AG08395 (cell line): ENCODE results near the gene NAPG.
"Not testable (repeated sequence)": the region's sequence is repeated elsewhere in the genome, so short reads cannot be mapped to it uniquely, and the experiment has no call there.

Source experiments
- DNase-seq: peaks from one replicate; pipeline ENCODE4 v3.0.0; 2012; ENCODE audit warnings: mixed read lengths, low spot score

The NAPG gene

DNA sequence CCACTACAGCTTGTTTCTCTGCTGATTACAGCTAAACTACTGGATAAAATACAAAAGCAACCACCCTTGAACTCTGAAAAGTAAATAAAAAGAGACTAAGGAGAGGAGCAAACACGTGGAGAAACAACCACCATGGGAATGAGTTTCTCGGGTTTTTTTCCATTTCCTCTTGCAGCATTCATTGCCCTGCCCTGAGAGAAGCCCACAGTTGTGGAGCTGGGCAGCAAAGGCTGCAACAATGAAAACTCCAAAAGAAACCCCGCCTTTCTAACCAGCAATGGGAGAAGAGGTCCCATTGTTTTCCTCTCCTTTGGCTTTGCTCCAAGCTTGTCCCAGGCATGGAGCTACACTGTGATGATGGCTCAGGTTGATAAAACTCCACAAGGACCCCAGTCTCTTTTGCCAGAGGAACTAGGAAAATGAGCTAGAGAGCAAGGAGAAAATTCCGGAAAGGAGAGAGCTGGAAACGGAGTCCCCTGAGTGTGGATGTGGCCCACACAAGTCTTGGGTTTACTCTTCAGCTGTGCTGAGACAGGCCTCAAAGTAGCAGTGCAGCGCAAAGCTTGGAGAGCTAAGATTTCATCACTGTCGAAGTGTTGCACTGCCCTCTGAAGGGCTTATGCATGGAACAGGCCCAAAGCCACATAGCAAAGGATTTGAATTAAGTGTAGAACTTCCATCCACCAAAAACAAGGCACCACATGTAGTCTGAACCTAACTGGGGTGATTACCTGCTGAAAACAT, 20.9 kb downstream of the NAPG start:
- DNase-seq = no peak

DNA sequence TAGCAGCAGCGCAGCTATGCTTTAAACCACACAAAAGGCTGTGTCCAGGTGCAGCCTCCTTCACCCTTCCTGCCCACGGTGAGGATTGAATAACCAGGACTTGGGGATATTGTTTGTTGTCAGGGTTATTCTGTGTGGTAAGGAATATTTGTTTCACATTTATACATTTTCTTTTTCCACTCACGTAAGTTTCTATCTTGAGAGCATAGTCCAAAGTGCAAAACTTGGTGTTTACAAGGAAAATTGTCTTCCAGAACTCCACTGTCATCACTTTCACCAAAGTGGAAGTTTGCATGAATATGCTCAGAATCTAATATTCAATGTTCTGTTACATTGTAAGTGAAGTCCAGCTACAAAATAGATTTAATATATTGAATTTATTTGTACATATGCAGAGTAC, 26.4 kb downstream of the NAPG start:
- DNase-seq = no peak

DNA sequence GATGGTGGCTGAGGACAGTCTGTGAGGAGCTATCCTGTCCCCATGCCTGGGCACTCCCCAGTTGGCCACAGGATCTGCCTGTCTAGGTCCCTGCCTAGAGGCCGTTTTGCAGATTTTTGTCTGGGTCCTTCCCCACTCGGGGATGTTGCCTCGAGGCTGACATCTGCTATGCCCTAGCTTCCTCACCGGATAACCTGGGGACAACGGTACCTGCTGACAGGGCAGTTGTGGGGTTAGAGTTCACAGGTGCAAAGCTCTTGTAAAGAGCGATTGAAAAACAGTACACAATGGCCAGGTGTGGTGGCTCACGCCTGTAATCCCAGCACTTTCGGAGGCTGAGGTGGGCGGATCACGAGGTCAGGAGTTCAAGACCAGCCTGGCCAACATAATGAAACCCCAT, 30.4 kb downstream of the NAPG start:
- not testable (repeated sequence) for DNase-seq

DNA sequence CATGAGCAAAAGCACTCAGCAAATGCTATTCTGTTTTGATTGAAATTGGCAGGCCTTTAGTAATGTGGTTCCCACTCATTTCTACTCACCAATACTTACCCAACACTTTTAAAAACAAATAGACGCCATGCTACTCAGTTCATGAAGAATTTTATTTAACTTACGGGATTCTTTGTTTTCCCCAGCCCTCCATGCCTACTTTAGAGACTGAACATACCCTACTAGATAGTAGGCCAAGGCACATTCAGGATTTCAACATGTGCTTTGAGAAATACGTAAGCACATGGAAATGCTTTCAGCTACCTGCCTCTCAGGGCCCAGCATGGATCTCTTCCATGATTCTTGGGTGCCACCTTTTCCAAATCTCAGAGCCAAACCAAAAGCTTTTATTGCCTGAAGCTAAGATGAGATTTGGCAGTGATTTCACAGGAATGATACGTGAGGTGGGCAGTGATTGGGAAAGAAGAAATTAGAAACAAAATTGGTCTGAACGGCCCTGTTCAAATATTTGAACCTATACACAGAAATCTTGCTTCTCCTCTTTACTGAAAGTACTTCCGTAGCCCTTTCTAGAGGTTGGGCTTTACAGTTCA, 31.4 kb downstream of the NAPG start:
- no peak for DNase-seq

DNA sequence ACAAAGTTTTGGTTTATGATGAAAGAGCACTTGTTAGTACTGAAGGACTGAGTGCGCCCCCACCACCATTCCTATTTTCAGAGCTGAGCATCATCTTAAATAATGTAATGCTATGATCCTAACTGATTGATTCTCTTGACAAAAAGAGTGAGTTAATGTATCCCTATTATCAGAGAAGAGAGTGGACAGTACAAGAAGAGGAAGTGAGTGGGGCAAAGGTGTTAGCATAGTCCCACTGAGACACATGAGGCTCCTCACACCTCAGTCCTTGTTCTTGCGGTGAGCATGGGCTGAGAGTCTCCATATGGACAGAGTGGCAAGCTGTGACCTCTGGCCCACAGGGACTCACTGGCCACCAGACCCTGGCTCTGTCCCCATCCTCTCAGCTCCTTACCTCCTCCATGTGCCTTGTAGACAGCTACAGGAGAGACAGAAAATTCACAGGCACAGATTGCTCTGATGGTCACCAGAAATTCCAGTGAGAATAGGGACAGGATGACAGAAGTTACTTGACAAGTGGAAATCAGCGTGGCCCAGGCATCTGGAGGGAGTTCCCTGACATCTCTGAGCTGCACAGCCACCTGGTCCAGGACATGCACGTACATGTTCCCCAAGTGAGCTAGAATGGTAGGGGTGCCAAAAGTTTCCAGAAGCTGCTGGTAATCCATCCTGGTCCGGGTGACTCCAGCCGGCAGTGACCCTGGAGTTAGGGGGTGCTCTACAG, 32.6 kb downstream of the NAPG start:
- no peak for DNase-seq

DNA sequence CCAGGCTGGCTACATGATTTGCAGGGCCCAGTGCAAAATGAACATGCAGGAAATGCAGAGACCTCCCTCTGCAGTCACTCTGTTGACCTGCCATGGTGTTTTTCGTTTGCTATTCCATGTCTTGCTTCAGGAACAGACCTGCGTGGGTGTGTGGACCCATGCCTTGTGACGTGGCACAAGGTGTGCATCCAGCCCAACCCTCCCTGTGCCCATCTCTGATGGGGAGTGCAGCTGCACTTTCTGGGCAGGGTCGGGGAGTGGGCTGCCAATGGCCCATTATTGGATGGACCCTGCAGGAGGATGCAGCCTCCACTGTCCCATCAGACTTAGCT, 33.1 kb downstream of the NAPG start:
- no peak for DNase-seq

DNA sequence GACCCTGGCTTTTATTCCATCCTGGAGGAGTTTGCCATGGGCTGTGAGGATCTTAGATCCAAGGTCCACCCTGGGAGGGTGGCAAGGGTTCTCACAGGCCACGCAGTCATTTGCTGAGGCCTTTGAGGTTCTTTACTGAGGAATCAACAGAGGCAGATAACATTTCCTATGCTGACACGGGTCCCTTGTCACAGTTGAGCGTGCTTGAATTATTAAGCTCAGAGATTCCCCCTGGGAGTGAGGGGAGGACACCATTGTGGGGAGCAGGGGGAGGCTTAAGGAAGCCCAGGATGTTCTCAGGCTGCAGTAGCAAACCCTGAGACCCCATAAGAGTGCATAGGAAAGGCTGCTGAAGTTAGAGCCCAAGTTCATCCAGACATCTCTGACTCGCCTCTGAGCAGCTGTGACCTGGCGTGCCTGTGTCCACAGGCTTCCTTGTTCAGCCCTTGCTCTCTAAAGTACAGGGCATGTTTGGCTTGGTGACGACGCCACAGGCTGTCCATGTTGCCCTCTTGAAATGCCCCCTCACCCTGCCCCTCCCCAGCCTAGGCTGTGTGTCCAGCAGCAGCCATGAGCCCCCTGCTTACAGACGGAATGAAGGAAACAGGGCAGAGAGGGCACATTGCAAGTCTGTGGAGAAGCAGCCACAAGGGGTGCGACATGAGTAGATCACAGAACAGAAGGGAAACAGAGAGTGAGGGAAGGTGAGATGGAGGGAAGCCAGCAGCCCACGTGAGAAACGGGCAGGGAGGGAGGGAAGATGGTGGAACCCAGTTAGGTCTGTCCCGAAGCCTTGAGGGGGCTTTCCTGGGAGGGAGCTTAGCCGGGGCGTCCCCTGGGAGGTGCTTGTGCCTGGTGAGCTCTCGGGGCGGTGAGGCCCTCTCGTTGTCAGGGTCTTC, 34.0 kb downstream of the NAPG start:
- peak; percentile 17 for DNase-seq

DNA sequence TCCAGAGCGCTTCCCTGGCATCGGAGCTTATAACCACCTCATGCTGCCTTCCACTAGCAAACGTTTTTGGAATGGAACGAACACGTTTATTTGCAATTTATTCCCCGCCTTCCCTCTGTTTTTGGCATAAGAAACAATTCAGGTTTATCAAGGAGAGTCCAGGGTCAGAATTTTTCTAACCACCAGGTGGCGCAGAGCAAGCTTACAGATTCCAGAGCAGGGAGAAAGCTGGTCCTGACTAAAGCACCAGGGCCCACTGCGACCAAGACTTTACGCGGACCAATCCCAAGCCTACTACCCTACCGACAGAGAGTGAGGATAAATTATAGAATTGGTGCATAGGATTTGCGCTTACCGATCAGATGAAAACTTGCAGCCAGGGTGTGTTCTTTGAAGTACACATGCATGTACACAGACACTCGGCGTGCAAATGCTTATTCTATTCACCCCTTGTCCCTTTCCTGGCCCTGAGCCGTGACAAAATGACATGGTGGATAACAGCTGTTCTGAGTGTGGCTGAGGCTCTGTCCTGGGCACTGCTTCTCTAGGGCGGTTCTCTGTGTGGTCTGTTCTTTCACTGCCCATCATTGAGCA, 34.7 kb downstream of the NAPG start:
- peak; percentile 86 for DNase-seq

DNA sequence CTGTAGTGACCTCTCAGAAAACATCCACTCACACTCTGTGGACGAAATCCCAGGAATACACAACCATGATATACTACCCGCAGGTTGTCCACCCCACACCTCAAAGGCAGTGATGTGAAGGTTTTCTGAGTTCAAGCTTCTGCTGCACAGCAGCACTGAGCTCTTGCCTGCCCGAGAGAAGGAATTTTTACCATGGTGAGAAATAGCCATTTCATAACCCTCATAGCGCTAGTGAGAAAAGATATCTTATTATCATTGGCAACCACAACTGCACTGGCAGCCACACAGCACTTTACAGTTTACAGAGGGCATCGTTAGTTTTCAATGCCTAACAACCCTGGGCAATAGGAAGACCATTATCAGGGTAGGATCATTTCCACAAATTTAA, 36.9 kb downstream of the NAPG start:
- DNase-seq = no peak

DNA sequence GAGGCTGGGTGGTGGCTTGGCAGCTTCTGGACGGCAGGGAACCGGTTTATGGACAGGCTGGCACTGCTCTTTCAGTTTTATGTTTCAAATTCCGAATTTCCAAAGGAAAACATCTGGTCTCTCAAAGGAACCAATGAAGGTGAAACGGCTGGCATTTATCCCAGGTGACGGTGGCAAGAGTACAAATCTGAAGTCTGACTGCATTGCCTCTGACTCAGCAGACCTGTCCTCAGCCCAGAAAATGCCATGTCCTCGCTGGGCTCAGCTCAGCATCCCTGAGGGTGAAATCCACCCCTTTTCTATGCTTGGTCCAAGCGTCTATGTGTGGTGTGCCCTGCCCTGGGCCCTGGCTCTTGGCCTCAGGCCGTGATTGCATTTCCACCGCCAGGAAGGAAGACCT, 38.1 kb downstream of the NAPG start:
- no peak for DNase-seq

DNA sequence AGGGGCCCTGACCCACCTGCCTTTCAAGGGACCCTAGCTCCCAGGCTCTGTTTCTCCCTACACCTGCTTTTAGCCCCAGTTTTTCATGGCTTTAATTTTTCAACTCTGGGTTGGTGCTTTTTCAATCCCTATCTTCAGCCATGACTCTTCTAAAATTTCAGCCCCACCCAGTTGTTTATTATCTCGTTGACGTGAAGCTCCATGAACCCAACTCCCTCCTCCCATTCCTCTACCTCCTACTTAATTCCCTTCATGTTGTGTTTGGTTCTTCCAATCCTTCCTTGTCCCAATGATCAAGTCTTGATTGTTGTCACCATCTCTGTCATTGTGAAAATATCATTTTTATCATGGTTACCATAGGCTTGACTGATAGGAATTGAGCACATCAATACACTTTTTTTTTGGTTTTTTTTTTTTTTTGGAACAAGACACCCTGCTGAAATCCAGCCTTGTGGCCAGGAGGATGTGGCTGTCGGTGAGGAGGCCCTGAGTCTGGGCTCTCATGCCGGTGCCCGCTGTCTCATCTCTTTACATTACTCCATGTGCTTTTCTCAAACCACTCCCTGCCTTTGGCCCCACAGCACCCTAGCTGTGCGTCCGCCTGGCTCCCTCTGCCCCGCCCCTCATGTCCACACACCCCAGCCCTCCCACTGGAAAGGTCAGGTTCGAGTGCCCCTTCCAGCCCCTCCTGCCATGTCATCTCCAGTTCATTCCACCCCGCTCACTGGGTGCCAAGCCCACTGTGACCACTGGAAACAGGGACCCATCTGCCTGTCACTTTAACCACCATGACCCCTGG, 39.3 kb downstream of the NAPG start:
- DNase-seq = no peak

DNA sequence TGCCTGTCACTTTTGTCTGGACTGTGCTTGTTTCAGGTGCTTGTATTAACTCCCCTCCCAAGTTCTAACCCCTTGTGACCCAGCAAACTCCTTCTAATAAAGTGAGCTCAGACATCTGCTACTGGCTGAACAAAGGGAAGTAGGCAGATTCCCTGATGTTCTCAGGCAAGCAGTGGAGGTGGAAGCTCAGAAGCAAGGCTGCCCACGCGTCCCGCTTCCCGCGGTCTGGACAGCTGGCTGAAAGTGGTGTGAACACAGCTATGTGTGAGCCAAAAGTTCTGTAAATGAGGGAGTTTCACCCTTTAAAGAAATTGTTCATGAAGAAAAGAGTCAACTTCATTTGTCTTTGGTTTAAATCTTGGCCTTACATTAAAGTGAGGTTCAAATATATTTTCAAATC, 40.0 kb downstream of the NAPG start:
- no peak for DNase-seq

DNA sequence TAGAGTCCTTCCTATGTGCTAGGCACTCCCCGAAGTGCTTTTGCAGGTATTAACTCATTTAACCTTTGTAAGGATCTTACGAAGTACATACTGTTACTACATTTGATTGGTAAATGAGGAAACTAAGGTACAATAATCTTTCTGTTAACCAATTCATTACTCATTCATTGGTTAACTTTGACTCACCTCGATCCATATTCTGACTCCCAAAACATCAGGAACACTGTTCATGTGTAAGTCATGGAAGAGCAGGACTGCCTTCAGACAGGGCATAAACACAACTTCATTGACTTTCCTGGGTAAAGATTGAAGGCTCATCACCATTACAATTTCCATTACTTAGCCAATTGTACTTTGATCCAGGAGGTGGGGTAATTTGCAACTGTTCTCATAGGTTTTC, 40.6 kb downstream of the NAPG start:
- DNase-seq = no peak

DNA sequence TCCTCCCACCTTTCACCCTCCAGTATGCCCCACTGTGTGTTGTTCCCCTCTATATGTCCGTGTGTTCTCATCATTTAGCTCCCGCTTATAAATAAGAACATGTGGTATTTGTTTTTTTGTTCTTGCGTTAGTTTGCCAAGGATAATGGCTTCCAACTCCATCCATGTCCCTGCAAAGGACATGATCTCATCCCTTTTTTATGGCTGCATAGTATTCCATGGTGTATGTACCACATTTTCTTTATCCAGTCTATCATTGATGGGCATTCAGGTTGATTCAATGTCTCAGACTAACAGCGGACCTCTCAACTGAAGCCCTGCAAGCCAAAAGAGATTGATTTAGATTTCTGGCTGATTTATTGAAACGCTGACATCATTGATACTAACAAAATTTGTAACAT, 44.1 kb downstream of the NAPG start:
- DNase-seq = not testable (repeated sequence)

DNA sequence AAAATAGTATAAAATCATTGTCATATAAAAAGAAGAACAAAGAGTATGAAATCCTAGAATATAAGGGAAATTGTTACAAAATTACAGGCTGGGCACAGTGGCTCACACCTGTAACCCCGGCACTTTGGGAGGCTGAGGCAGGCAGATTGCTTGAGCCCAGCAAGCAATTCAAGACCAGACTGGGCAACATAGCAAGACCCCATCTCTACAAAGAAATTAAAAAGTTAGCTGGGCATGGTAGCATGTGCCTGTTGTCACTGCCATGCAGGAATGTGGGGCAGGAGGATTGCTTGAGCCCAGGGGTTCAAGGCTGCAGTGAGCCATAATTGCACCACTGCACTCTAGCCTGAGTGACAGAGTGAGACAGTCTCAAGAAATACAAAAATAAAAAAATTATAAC, 44.8 kb downstream of the NAPG start:
- no peak for DNase-seq

DNA sequence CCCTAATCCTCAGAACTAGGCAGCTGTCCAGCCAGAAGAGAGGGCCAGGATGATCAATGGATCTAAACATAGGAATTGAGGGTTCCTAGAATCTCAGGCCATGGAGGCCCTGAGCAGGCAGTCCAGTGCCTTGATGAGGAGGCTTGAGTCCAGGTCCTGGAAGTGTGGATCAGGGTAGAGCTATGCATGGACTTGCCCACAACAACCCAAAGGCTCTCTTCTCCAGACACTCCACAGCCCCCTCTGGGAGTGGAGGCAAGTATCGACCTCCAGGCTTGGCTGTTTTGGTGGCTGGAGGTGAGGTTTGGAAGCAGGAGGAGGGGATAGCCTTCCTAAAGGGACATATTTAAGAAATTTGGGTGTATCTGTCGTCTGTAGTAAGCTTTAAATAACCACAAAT, 45.7 kb downstream of the NAPG start:
- DNase-seq = no peak

DNA sequence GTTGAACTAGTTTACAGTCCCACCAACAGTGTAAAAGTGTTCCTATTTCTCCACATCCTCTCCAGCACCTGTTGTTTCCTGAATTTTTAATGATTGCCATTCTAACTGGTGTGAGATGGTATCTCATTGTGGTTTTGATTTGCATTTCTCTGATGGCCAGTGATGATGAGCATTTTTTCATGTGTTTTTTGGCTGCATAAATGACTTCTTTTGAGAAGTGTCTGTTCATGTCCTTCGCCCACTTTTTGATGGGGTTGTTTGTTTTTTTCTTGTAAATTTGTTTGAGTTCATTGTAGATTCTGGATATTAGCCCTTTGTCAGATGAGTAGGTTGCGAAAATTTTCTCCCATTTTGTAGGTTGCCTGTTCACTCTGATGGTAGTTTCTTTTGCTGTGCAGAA, 47.4 kb downstream of the NAPG start:
- DNase-seq = not testable (repeated sequence)

DNA sequence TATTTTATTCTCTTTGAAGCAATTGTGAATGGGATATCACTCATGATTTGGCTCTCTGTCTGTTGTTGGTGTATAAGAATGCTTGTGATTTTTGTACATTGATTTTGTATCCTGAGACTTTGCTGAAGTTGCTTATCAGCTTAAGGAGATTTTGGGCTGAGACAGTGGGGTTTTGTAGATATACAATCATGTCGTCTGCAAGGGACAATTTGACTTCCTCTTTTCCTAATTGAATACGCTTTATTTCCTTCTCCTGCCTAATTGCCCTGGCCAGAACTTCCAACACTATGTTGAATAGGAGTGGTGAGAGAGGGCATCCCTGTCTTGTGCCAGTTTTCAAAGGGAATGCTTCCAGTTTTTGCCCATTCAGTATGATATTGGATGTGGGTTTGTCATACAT, 48.6 kb downstream of the NAPG start:
- not testable (repeated sequence) for DNase-seq

DNA sequence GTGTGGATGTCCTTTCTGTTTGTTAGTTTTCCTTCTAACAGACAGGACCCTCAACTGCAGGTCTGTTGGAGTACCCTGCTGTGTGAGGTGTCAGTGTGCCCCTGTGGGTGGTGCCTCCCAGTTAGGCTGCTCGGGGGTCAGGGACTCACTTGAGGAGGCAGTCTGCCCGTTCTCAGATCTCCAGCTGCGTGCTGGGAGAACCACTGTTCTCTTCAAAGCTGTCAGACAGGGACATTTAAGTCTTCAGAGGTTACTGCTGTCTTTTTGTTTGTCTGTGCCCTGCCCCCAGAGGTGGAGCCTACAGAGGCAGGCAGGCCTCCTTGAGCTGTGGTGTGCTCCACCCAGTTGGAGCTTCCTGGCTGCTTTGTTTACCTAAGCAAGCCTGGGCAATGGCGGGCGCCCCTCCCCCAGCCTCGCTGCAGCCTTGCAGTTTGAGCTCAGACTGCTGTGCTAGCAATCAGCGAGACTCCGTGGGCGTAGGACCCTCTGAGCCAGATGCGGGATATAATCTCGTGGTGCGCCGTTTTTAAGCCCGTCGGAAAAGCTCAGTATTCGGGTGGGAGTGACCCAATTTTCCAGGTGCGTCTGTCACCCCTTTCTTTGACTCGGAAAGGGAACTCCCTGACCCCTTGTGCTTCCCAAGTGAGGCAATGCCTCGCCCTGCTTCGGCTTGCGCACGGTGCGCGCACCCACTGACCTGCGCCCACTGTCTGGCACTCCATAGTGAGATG, 52.2 kb downstream of the NAPG start:
- DNase-seq = not testable (repeated sequence)

DNA sequence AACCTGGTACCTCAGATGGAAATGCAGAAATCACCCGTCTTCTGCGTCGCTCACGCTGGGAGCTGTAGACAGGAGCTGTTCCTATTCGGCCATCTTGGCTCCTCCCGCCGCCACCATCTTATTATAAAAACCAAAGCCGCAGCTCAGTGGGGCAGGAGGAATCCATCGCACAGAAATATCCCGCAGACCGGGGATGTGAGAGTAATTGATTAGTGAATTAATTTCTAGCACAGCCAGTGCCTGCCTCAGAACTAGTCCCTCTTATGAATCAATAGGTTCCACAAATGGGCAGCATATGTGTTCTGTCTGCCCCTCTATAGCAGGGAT, 52.7 kb downstream of the NAPG start:
- not testable (repeated sequence) for DNase-seq
